ENCODE results near the gene FAM149A. TPM values are rescaled to one million over a fixed set of nuclear protein-coding genes. Genes with fewer than 3 reads are reported as not detected.

The FAM149A gene
- total RNA-seq, 1 experiment from 2014 or later, result 14.6 TPM

GRCh38 chr4:186134861-186135260, 30.4 kb downstream of the FAM149A start:
- DNase-seq (ENCODE audit: low spot score) (no peak), ATAC-seq (no peak)
- Mint-ChIP-seq H3K36me3 (no peaks in the 10 kb centered on the region), H3K27ac (peak overlapping the region; percentile 14; the same call in 1 of the 2 replicates), H3K4me3 (no peak overlapping the region), H3K27me3 (ENCODE audit: low read depth) (no peaks in the 10 kb centered on the region), H3K9me3 (no peaks in the 10 kb centered on the region), H3K4me1 (peaks cover 34% of the 10 kb centered on the region)
- no peak for TF ChIP-seq MXD4 (CRISPR knock-in tag; IDR thresholded peaks at IDR 0.05; ENCODE audit: borderline replicate concordance)
- TF ChIP-seq ZNF425 (CRISPR knock-in tag; conservative IDR thresholded peaks at IDR 0.05), result no peak
- no peak for TF ChIP-seq ZNF532 (CRISPR knock-in tag; IDR thresholded peaks at IDR 0.05; ENCODE audit: borderline replicate concordance)
- TF ChIP-seq CTCF (IDR thresholded peaks at IDR 0.05), result no peak
- CTCF ChIA-PET, result interaction anchor here (1.4 to 4.3 kb wide), 4 partner anchors 9 to 97 kb away, joined by 4 to 71 read pairs (median 12); partner anchors contain the start of gene TLR3
- POLR2A ChIA-PET, result no interaction called here

- Mint-ChIP-seq H3K36me3 (no peaks in the 10 kb centered on the region), H3K27me3 (ENCODE audit: low read depth) (no peaks in the 10 kb centered on the region), H3K4me1 (peaks cover 22% of the 10 kb centered on the region), H3K4me3 (no peak overlapping the region), H3K27ac (no peak overlapping the region), H3K9me3 (no peaks in the 10 kb centered on the region)
- ATAC-seq, result no peak
- POLR2A ChIA-PET, result interaction anchor here (0.5 to 0.7 kb wide), 3 partner anchors 10 to 929 kb away, joined by 3 to 4 read pairs (median 3); no protein-coding TSS in a partner anchor
- no peak for DNase-seq (ENCODE audit: low spot score)
- TF ChIP-seq E2F5 (CRISPR knock-in tag; IDR thresholded peaks at IDR 0.05), result no peak
- no peak for TF ChIP-seq EMX1 (CRISPR knock-in tag; IDR thresholded peaks at IDR 0.05)
- no peak for TF ChIP-seq TEAD4 (CRISPR knock-in tag; IDR thresholded peaks at IDR 0.05)
- peak; percentile 38; the same call in 1 of the 2 replicates for TF ChIP-seq CTCF (IDR thresholded peaks at IDR 0.05)
- TF ChIP-seq HMGA2 (CRISPR knock-in tag; IDR thresholded peaks at IDR 0.05), result peak; percentile 45; the same call in 1 of the 2 replicates
- TF ChIP-seq ZNF423 (CRISPR knock-in tag; IDR thresholded peaks at IDR 0.05), result no peak
- no peak for TF ChIP-seq USF1 (CRISPR knock-in tag; IDR thresholded peaks at IDR 0.05)
- CTCF ChIA-PET, result interaction anchor here (0.6 to 4.3 kb wide), 31 partner anchors 9 to 540 kb away, joined by 3 to 71 read pairs (median 4); partner anchors contain the start of gene TLR3
Measured at GRCh38 chr4:186137196-186137794, 32.8 kb downstream of the FAM149A start.

Measured in WTC11 (cell line).